IMR-90 (cell line): ENCODE results near the gene KIF5C. TPM values are rescaled to one million over a fixed set of nuclear protein-coding genes. Genes with fewer than 3 reads are reported as not detected.
"Not testable (repeated sequence)": the region's sequence is repeated elsewhere in the genome, so short reads cannot be mapped to it uniquely, and the experiment has no call there.

Experiments used
- ATAC-seq: fragments of 200-7000 bp; cut with Tn5 transposase; 2 replicates; pipeline ENCODE4 v1.9.1; 2020; ENCODE audit warnings: low read depth, mild to moderate bottlenecking, moderate library complexity
- BruUV-seq: library from RNA; stranded (reverse); fragments of 400-500 nt; replicated peaks from 2 replicates; lab custom pipeline; 2021; lab: Mats Ljungman, UMichigan
- CTCF ChIA-PET: fragments of 300-600 bp; formaldehyde crosslinking; extraction: SDS; loops from one replicate; lab custom pipeline; 2021; ENCODE audit warnings: antibody characterized with exemption; lab: Yijun Ruan, JAX
- POLR2A ChIA-PET: fragments of 300-600 bp; sonication (Branson Sonifier 250); formaldehyde crosslinking; loops from one replicate; lab custom pipeline; 2022; ENCODE audit warnings: antibody characterized with exemption; ENCODE audit not compliant: unreplicated experiment; lab: Charles Lee
- DNase-seq: peaks from one replicate; pipeline ENCODE4 v3.0.0; 2013
- H2AFZ ChIP-seq: replicated peaks from 2 replicates; pipeline ENCODE3; 2013; ENCODE audit warnings: low read length, mild to moderate bottlenecking; ENCODE audit not compliant: poor library complexity
- H2AK5ac ChIP-seq: 2 replicates; pipeline ENCODE4 v1.6.1; 2013; ENCODE audit warnings: low read depth, low read length, inconsistent platforms
- H2AK9ac ChIP-seq: replicated peaks from 2 replicates; pipeline ENCODE3; 2013; ENCODE audit warnings: mild to moderate bottlenecking, low read depth, low read length, moderate library complexity; ENCODE audit not compliant: poor library complexity
- H2BK120ac ChIP-seq: 2 replicates; pipeline ENCODE4 v1.6.1; 2013; ENCODE audit warnings: low read depth, low read length, inconsistent platforms
- H2BK15ac ChIP-seq: 3 replicates; pipeline ENCODE4 v1.6.1; 2013; ENCODE audit warnings: low read depth, low read length, inconsistent platforms
- H2BK20ac ChIP-seq: 2 replicates; pipeline ENCODE4 v1.6.1; 2013; ENCODE audit warnings: low read depth, mild to moderate bottlenecking, inconsistent platforms, low read length, moderate library complexity
- H2BK5ac ChIP-seq: 2 replicates; pipeline ENCODE4 v1.6.1; 2013; ENCODE audit warnings: mild to moderate bottlenecking, low read depth, low read length, inconsistent platforms; ENCODE audit not compliant: poor library complexity, severe bottlenecking
- H3K14ac ChIP-seq: replicated peaks from 2 replicates; pipeline ENCODE4 v1.6.1; 2013; ENCODE audit warnings: low read depth, low read length, inconsistent platforms
- H3K18ac ChIP-seq: 2 replicates; pipeline ENCODE4 v1.6.1; 2013; ENCODE audit warnings: low read depth, low read length, control low read depth
- H3K23ac ChIP-seq: 2 replicates; pipeline ENCODE4 v1.6.1; 2013; ENCODE audit warnings: low read depth, low read length, inconsistent platforms
- H3K27ac ChIP-seq: 2 replicates; pipeline ENCODE4 v1.5.1; 2013; ENCODE audit warnings: mild to moderate bottlenecking, control low read depth, low read length; ENCODE audit not compliant: insufficient read depth
- H3K27me3 ChIP-seq: 2 replicates; pipeline ENCODE4 v1.6.1; 2013; ENCODE audit warnings: low read length; ENCODE audit not compliant: control insufficient read depth, insufficient read depth
- H3K36me3 ChIP-seq: 2 replicates; pipeline ENCODE4 v1.6.1; 2013; ENCODE audit warnings: low read length, mixed read lengths; ENCODE audit not compliant: control insufficient read depth, insufficient read depth
- H3K4ac ChIP-seq: 2 replicates; pipeline ENCODE4 v1.6.1; 2013; ENCODE audit warnings: low read depth, low read length, inconsistent platforms
- H3K4me1 ChIP-seq: 2 replicates; pipeline ENCODE4 v1.6.1; 2013; ENCODE audit warnings: low read length, mixed read lengths; ENCODE audit not compliant: control insufficient read depth, insufficient read depth
- H3K4me2 ChIP-seq: 2 replicates; pipeline ENCODE4 v1.6.1; 2013; ENCODE audit warnings: low read depth, mild to moderate bottlenecking, control low read depth, low read length, moderate library complexity
- H3K4me3 ChIP-seq: 2 replicates; pipeline ENCODE4 v1.5.1; 2013; ENCODE audit warnings: low read depth, mild to moderate bottlenecking, control low read depth, low read length, moderate library complexity; ENCODE audit not compliant: insufficient read depth
- H3K56ac ChIP-seq: 2 replicates; pipeline ENCODE4 v1.6.1; 2013; ENCODE audit warnings: low read length, inconsistent platforms; ENCODE audit not compliant: insufficient read depth; ENCODE audit errors: extremely low read depth
- H3K79me1 ChIP-seq, 2 experiments: 2 replicates each; pipeline ENCODE4 v1.6.1; 2013; ENCODE audit warnings: low read length in 2 of 2, inconsistent platforms in 1 of 2, low read depth in 1 of 2
- H3K9ac ChIP-seq: 2 replicates; pipeline ENCODE4 v1.6.1; 2013; ENCODE audit warnings: low read depth, low read length, control low read depth
- H3K9me1 ChIP-seq: 2 replicates; pipeline ENCODE4 v1.6.1; 2013; ENCODE audit warnings: low read length, inconsistent platforms; ENCODE audit not compliant: insufficient read depth
- H3K9me3 ChIP-seq: 2 replicates; pipeline ENCODE4 v1.6.1; 2013; ENCODE audit warnings: low read length; ENCODE audit not compliant: control insufficient read depth, insufficient read depth
- H4K20me1 ChIP-seq: 2 replicates; pipeline ENCODE4 v1.6.1; 2013; ENCODE audit warnings: low read length, inconsistent platforms; ENCODE audit not compliant: insufficient read depth
- H4K5ac ChIP-seq: 2 replicates; pipeline ENCODE4 v1.6.1; 2013; ENCODE audit warnings: mild to moderate bottlenecking, low read depth, low read length, control low read depth
- H4K8ac ChIP-seq, 2 experiments: 2 replicates each; pipeline ENCODE4 v1.6.1; 2013; ENCODE audit warnings: low read depth in 2 of 2, low read length in 2 of 2, control low read depth in 1 of 2, inconsistent platforms in 1 of 2
- H4K91ac ChIP-seq: 2 replicates; pipeline ENCODE4 v1.6.1; 2013; ENCODE audit warnings: low read depth, low read length, inconsistent platforms; ENCODE audit not compliant: insufficient read depth
- BHLHE40 ChIP-seq: fragments of 150-350 bp; IDR thresholded peaks from 2 replicates; pipeline ENCODE4 v1.6.1; 2016; ENCODE audit warnings: mild to moderate bottlenecking, low read depth, low read length
- CEBPB ChIP-seq: IDR thresholded peaks from 2 replicates; pipeline ENCODE4 v1.6.1; 2012; ENCODE audit warnings: low read depth, low read length, improper control_type of control experiment
- MXI1 ChIP-seq: IDR thresholded peaks from 2 replicates; pipeline ENCODE4 v1.6.1; 2012; ENCODE audit warnings: low read depth, mild to moderate bottlenecking, low read length, moderate library complexity, borderline replicate concordance
- NFE2L2 ChIP-seq: fragments of 150-350 bp; IDR thresholded peaks from 2 replicates; pipeline ENCODE4 v1.6.1; 2016; ENCODE audit warnings: low read depth, mild to moderate bottlenecking, low read length
- RAD21 ChIP-seq: IDR thresholded peaks from 2 replicates; pipeline ENCODE4 v1.6.1; 2012; ENCODE audit warnings: low read length, improper control_type of control experiment
- WGBS, 2 experiments: methylation state at CpG; one replicate each; pipeline versions ENCODE4 v1.1.5 to v1.1.7; 2013; ENCODE audit warnings: missing lambda C conversion rate in 2 of 2; ENCODE audit not compliant: insufficient read length in 1 of 2; ENCODE audit errors: extremely low coverage in 2 of 2; 5-methylcytosine and 5-hydroxymethylcytosine counted together
- dilution Hi-C: fragments of 300-500 bp; cut with HindIII; formaldehyde crosslinking; loops from one replicate; pipeline ENCODE4 v1.14.3; 2018; ENCODE audit warnings: low sequenced_read_pairs; ENCODE audit not compliant: unreplicated experiment
- in situ Hi-C: fragments of 300-500 bp; cut with MboI; formaldehyde crosslinking; loops from 3 replicates; pipeline ENCODE4 v1.14.3; 2019; ENCODE audit warnings: low sequenced_read_pairs, inconsistent platforms, mixed read lengths
- intact Hi-C: fragments of 100-400 bp; cut with micrococcal nuclease; formaldehyde crosslinking; loops from 2 replicates; pipeline ENCODE4 v1.10.0; 2022
- polyA plus RNA-seq, 3 experiments: library from polyadenylated mRNA; depleted of rRNA; stranded (reverse); fragments of >200 nt; gene quantifications; 2 replicates each; pipeline ENCODE4 v1.2.3, GENCODE V29; 2012; ENCODE audit warnings: low replicate concordance in 1 of 3
- total RNA-seq: library from RNA; depleted of rRNA; stranded (reverse); fragments of >200 nt; gene quantifications from 2 replicates; pipeline ENCODE4 v1.2.3, GENCODE V29; 2012
- TF ChIP-seq, protein P1 (sequence below): conservative IDR thresholded peaks from 2 replicates; pipeline ENCODE4 v1.5.1; 2012; ENCODE audit warnings: mild to moderate bottlenecking, low read depth, low read length, improper control_type of control experiment
- TF ChIP-seq, protein P2 (sequence below): fragments of 150-350 bp; IDR thresholded peaks from 2 replicates; pipeline ENCODE4 v1.6.1; 2017; ENCODE audit warnings: mild to moderate bottlenecking, antibody characterized with exemption, low read length, low read depth

The KIF5C gene
- total and polyA plus RNA-seq, 2 of the 4 experiments (the other 2 are of a cell fraction), result 0.10 to 0.18 TPM

DNA sequence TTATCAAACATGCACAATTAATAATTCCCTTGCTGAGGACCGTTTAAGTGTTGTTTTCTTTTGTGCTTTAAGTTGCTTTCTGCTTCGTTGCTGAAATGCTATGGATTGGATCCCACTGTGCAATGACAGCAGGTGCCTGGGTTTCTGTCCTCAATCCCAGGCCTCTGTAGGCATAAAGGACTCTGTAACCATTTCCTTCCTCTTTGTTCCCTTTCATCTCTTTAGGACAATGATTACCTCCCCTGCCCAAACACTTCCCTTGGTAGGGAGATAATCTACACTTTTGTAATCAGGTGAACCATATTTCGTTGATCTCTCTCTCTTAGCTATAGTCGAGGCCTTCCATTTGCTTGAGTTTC is 104.9 kb downstream of the KIF5C start:
- Histone ChIP-seq H3K56ac (no peak overlapping the region), H2AFZ (no peak overlapping the region), H3K9me1 (no peaks in the 10 kb centered on the region), H3K4me2 (no peak overlapping the region), H2BK5ac (no peak overlapping the region), H3K23ac (no peak overlapping the region), H2AK5ac (no peak overlapping the region), H4K91ac (no peak overlapping the region), H3K9ac (no peak overlapping the region), H3K79me1 (no peaks in the 10 kb centered on the region), H3K4ac (no peak overlapping the region), H3K27me3 (no peaks in the 10 kb centered on the region; the same call in 1 of the 2 replicates), H3K4me1 (no peaks in the 10 kb centered on the region), H3K9me3 (no peaks in the 10 kb centered on the region), H4K20me1 (no peaks in the 10 kb centered on the region), H2BK20ac (no peak overlapping the region), H3K14ac (no peak overlapping the region), H3K18ac (no peak overlapping the region), H4K5ac (no peak overlapping the region), H3K36me3 (no peaks in the 10 kb centered on the region), H2BK15ac (no peak overlapping the region), H2AK9ac (no peak overlapping the region), H2BK120ac (no peak overlapping the region), H3K27ac (no peak overlapping the region), H3K4me3 (no peak overlapping the region), H4K8ac (no peak overlapping the region)
- DNase-seq, result no peak
- CTCF ChIA-PET, result no interaction called here
- no peak for ATAC-seq
- intact Hi-C loops, result no loop called here
- POLR2A ChIA-PET, result no interaction called here
- TF ChIP-seq RAD21 (no peak), CEBPB (no peak), NFE2L2 (no peak), MXI1 (no peak), BHLHE40 (no peak)
- TF ChIP-seq, protein P1, sequence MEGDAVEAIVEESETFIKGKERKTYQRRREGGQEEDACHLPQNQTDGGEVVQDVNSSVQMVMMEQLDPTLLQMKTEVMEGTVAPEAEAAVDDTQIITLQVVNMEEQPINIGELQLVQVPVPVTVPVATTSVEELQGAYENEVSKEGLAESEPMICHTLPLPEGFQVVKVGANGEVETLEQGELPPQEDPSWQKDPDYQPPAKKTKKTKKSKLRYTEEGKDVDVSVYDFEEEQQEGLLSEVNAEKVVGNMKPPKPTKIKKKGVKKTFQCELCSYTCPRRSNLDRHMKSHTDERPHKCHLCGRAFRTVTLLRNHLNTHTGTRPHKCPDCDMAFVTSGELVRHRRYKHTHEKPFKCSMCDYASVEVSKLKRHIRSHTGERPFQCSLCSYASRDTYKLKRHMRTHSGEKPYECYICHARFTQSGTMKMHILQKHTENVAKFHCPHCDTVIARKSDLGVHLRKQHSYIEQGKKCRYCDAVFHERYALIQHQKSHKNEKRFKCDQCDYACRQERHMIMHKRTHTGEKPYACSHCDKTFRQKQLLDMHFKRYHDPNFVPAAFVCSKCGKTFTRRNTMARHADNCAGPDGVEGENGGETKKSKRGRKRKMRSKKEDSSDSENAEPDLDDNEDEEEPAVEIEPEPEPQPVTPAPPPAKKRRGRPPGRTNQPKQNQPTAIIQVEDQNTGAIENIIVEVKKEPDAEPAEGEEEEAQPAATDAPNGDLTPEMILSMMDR, result no peak
- TF ChIP-seq, protein P2, sequence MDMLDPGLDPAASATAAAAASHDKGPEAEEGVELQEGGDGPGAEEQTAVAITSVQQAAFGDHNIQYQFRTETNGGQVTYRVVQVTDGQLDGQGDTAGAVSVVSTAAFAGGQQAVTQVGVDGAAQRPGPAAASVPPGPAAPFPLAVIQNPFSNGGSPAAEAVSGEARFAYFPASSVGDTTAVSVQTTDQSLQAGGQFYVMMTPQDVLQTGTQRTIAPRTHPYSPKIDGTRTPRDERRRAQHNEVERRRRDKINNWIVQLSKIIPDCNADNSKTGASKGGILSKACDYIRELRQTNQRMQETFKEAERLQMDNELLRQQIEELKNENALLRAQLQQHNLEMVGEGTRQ, result no peak
- 64% methylated on average over 2 of the region's 4 CpGs; no CpG with 5 or more reads in 1 of the 2 experiments for WGBS, 2 experiments
- dilution Hi-C loops, result no loop called here
- in situ Hi-C loops, result loop anchor here (25.0 kb wide), 1 partner anchor 993 kb away; no protein-coding TSS in a partner anchor
- no TSS peak for BruUV-seq

DNA sequence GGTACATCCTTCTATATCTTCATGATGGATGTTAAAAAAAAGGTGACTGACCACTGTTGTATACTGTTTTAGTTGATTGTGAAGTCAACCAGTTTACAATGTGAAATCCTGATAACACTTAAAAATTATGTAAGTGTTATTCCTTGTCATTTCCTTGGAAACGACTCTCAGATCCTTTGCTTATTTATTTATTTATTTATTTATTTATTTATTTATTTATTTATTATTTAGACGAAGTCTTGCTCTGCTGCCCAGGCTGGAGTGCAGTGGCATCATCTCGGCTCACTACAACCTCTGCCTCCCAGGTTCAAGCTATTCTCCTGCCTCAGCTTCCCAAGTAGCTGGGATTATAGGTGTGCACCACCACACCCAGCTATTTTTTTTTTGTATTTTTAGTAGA is 105.5 kb downstream of the KIF5C start:
- H2BK20ac ChIP-seq, H3K4me3 ChIP-seq, H3K18ac ChIP-seq, H4K91ac ChIP-seq, H2BK120ac ChIP-seq, intact Hi-C loops, H3K27ac ChIP-seq, H2BK15ac ChIP-seq, H3K4me2 ChIP-seq, POLR2A ChIA-PET, H3K56ac ChIP-seq, H3K36me3 ChIP-seq, H2AK9ac ChIP-seq, DNase-seq, H3K9me1 ChIP-seq, H4K8ac ChIP-seq, H3K14ac ChIP-seq, H3K23ac ChIP-seq, H3K4ac ChIP-seq, H3K79me1 ChIP-seq, ATAC-seq, H3K4me1 ChIP-seq, H4K20me1 ChIP-seq, H2AFZ ChIP-seq, dilution Hi-C loops, H2BK5ac ChIP-seq, H3K9ac ChIP-seq, H3K9me3 ChIP-seq, BruUV-seq, H2AK5ac ChIP-seq, H4K5ac ChIP-seq, H3K27me3 ChIP-seq: not testable (repeated sequence)
- no CpG with 5 or more reads among the region's 3 CpGs for WGBS, 2 experiments
- CTCF ChIA-PET, result interaction anchor here (1.0 kb wide), 1 partner anchor 12 kb away, joined by 3 read pairs; no protein-coding TSS in a partner anchor
- in situ Hi-C loops, result loop anchor here (25.0 kb wide), 1 partner anchor 993 kb away; no protein-coding TSS in a partner anchor
